ENCODE data around the gene RREB1. TPM values are rescaled to one million over a fixed set of nuclear protein-coding genes. Genes with fewer than 3 reads are reported as not detected.

RREB1 gene
- total RNA-seq, 1 experiment from 2014 or later, result 53.5 TPM

GRCh38 chr6:7218406-7218988 lies 110.7 kb downstream of the RREB1 start:
- intact Hi-C loops (cut with micrococcal nuclease), result no loop called here
- ChIA-PET CTCF (interaction anchor here (0.6 to 1.2 kb wide), 7 partner anchors 10 to 450 kb away, joined by 3 to 4 read pairs (median 3); no protein-coding TSS in a partner anchor), POLR2A (interaction anchor here (0.7 kb wide), 1 partner anchor 15 kb away, joined by 3 read pairs; no protein-coding TSS in a partner anchor)

GRCh38 chr6:7219310-7219709 lies 111.5 kb downstream of the RREB1 start:
- ChIA-PET CTCF (interaction anchor here (0.7 to 1.2 kb wide), 3 partner anchors 16 to 336 kb away, joined by 3 to 4 read pairs (median 3); no protein-coding TSS in a partner anchor), POLR2A (interaction anchor here (0.9 kb wide), 1 partner anchor 71 kb away, joined by 5 read pairs; no protein-coding TSS in a partner anchor)
- TF ChIP-seq CTCF (IDR thresholded peaks at IDR 0.05; ENCODE audit: unreplicated experiment), result no peak
- Mint-ChIP-seq H3K9me3 (ENCODE audit: unreplicated experiment) (no peaks in the 10 kb centered on the region), H3K27ac (ENCODE audit: low read depth, unreplicated experiment) (no peak overlapping the region), H3K36me3 (ENCODE audit: insufficient read depth, unreplicated experiment) (peaks cover 64% of the 10 kb centered on the region), H3K4me1 (ENCODE audit: insufficient read depth, unreplicated experiment) (no peaks in the 10 kb centered on the region), H3K27me3 (ENCODE audit: insufficient read depth, unreplicated experiment) (no peaks in the 10 kb centered on the region), H3K4me3 (ENCODE audit: unreplicated experiment) (no peak overlapping the region)
- intact Hi-C loops (cut with micrococcal nuclease), result no loop called here
- no TSS peak for BruUV-seq (replicated peaks)
- DNase-seq (ENCODE audit: unreplicated experiment), result no peak

More at GRCh38 chr6:7218406-7218988, 110.7 kb downstream of the RREB1 start:
- H3K36me3 Mint-ChIP-seq (ENCODE audit: insufficient read depth, unreplicated experiment), result peaks cover 64% of the 10 kb centered on the region
- no peak for DNase-seq (ENCODE audit: unreplicated experiment)
- no peaks in the 10 kb centered on the region for H3K27me3 Mint-ChIP-seq (ENCODE audit: insufficient read depth, unreplicated experiment)
- H3K9me3 Mint-ChIP-seq (ENCODE audit: unreplicated experiment), result no peaks in the 10 kb centered on the region
- H3K4me1 Mint-ChIP-seq (ENCODE audit: insufficient read depth, unreplicated experiment), result no peaks in the 10 kb centered on the region
- H3K27ac Mint-ChIP-seq (ENCODE audit: low read depth, unreplicated experiment), result no peak overlapping the region
- BruUV-seq (replicated peaks), result no TSS peak
- H3K4me3 Mint-ChIP-seq (ENCODE audit: unreplicated experiment), result no peak overlapping the region
- TF ChIP-seq CTCF (IDR thresholded peaks at IDR 0.05; ENCODE audit: unreplicated experiment), result no peak

GRCh38 chr6:7222197-7222596 lies 114.4 kb downstream of the RREB1 start:
- DNase-seq (ENCODE audit: unreplicated experiment), result no peak
- no peak overlapping the region for H3K27ac Mint-ChIP-seq (ENCODE audit: low read depth, unreplicated experiment)
- BruUV-seq (replicated peaks), result no TSS peak
- H3K4me3 Mint-ChIP-seq (ENCODE audit: unreplicated experiment), result no peak overlapping the region
- peaks cover 74% of the 10 kb centered on the region for H3K36me3 Mint-ChIP-seq (ENCODE audit: insufficient read depth, unreplicated experiment)
- no peaks in the 10 kb centered on the region for H3K9me3 Mint-ChIP-seq (ENCODE audit: unreplicated experiment)
- no peaks in the 10 kb centered on the region for H3K27me3 Mint-ChIP-seq (ENCODE audit: insufficient read depth, unreplicated experiment)
- TF ChIP-seq CTCF (IDR thresholded peaks at IDR 0.05; ENCODE audit: unreplicated experiment), result no peak
- no peaks in the 10 kb centered on the region for H3K4me1 Mint-ChIP-seq (ENCODE audit: insufficient read depth, unreplicated experiment)
- CTCF ChIA-PET, result no interaction called here
- POLR2A ChIA-PET, result no interaction called here
- intact Hi-C loops (cut with micrococcal nuclease), result no loop called here

GRCh38 chr6:7224731-7225130 lies 117.0 kb downstream of the RREB1 start:
- no TSS peak for BruUV-seq (replicated peaks)
- Mint-ChIP-seq H3K36me3 (ENCODE audit: insufficient read depth, unreplicated experiment) (peaks cover 89% of the 10 kb centered on the region), H3K27me3 (ENCODE audit: insufficient read depth, unreplicated experiment) (no peaks in the 10 kb centered on the region), H3K9me3 (ENCODE audit: unreplicated experiment) (no peaks in the 10 kb centered on the region), H3K4me3 (ENCODE audit: unreplicated experiment) (no peak overlapping the region), H3K27ac (ENCODE audit: low read depth, unreplicated experiment) (no peak overlapping the region), H3K4me1 (ENCODE audit: insufficient read depth, unreplicated experiment) (no peaks in the 10 kb centered on the region)
- ChIA-PET CTCF (interaction anchor here (0.7 to 1.6 kb wide), 2 partner anchors 18 to 513 kb away, joined by 4 read pairs; no protein-coding TSS in a partner anchor), POLR2A (interaction anchor here (0.7 to 1.0 kb wide), 2 partner anchors 10 to 12 kb away, joined by 3 to 4 read pairs; no protein-coding TSS in a partner anchor)
- no peak for DNase-seq (ENCODE audit: unreplicated experiment)
- intact Hi-C loops (cut with micrococcal nuclease), result no loop called here
- no peak for TF ChIP-seq CTCF (IDR thresholded peaks at IDR 0.05; ENCODE audit: unreplicated experiment)
